Measurements from ENCODE around the gene MTCL1.

DNA sequence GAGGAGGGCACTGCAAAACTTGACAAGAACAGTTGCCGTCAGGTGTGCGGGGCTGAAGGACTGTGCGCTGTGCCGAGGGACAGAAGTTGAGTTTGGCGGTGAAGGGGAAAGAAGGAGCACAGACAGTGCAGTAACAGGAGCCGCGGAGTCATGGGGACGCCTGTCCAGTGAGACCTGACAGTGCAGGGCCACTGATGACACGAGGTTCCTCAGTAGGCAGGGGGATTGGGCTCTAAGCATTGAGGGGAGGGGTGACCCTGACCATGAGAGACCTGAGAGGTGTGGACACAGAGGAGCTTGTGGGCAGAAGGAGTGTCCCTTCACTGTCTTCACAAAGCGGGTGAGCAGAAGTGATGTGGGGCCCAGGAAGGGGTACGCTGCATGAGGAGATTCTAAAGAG is 104.8 kb downstream of the MTCL1 start:
- TF ChIP-seq POLR2A (IDR thresholded peaks at IDR 0.05), result no peak
- TF ChIP-seq, protein P1, sequence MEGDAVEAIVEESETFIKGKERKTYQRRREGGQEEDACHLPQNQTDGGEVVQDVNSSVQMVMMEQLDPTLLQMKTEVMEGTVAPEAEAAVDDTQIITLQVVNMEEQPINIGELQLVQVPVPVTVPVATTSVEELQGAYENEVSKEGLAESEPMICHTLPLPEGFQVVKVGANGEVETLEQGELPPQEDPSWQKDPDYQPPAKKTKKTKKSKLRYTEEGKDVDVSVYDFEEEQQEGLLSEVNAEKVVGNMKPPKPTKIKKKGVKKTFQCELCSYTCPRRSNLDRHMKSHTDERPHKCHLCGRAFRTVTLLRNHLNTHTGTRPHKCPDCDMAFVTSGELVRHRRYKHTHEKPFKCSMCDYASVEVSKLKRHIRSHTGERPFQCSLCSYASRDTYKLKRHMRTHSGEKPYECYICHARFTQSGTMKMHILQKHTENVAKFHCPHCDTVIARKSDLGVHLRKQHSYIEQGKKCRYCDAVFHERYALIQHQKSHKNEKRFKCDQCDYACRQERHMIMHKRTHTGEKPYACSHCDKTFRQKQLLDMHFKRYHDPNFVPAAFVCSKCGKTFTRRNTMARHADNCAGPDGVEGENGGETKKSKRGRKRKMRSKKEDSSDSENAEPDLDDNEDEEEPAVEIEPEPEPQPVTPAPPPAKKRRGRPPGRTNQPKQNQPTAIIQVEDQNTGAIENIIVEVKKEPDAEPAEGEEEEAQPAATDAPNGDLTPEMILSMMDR (IDR thresholded peaks at IDR 0.05 in 8 of 11, conservative IDR thresholded peaks at IDR 0.05 in 3 of 11), result no peak
- no peak for TF ChIP-seq POLR2AphosphoS5 (IDR thresholded peaks at IDR 0.05)
